GM19043 (cell line): ENCODE data around the gene HMCN2.

Source experiments
- ATAC-seq: cut with Tn5 transposase; IDR thresholded peaks from one replicate; pipeline ENCODE4 v1.9.1; 2021; ENCODE audit warnings: low read depth; ENCODE audit not compliant: unreplicated experiment

HMCN2 gene

GRCh38 chr9:130359819-130360218 lies 94.3 kb downstream of the HMCN2 start:
- no peak for ATAC-seq

GRCh38 chr9:130360672-130361071 lies 95.1 kb downstream of the HMCN2 start:
- no peak for ATAC-seq

GRCh38 chr9:130361873-130362362 lies 96.4 kb downstream of the HMCN2 start:
- ATAC-seq = no peak

GRCh38 chr9:130362691-130363090 lies 97.1 kb downstream of the HMCN2 start:
- no peak for ATAC-seq

GRCh38 chr9:130363755-130364404 lies 98.3 kb downstream of the HMCN2 start:
- no peak for ATAC-seq

- no peak for ATAC-seq
Measured at GRCh38 chr9:130364619-130365322, 99.2 kb downstream of the HMCN2 start.

- ATAC-seq = no peak
Measured at GRCh38 chr9:130365323-130365721, 99.8 kb downstream of the HMCN2 start.

GRCh38 chr9:130366072-130366471 lies 100.5 kb downstream of the HMCN2 start:
- no peak for ATAC-seq

- ATAC-seq = no peak
Measured at GRCh38 chr9:130366888-130367550, 101.5 kb downstream of the HMCN2 start.

GRCh38 chr9:130368631-130369103 lies 103.1 kb downstream of the HMCN2 start:
- no peak for ATAC-seq

GRCh38 chr9:130370226-130370625 lies 104.7 kb downstream of the HMCN2 start:
- no peak for ATAC-seq

- no peak for ATAC-seq
Measured at GRCh38 chr9:130371196-130371966, 105.8 kb downstream of the HMCN2 start.

- no peak for ATAC-seq
Measured at GRCh38 chr9:130372057-130372456, 106.5 kb downstream of the HMCN2 start.

GRCh38 chr9:130373679-130374325 lies 108.2 kb downstream of the HMCN2 start:
- ATAC-seq = no peak

GRCh38 chr9:130377612-130378011 lies 112.1 kb downstream of the HMCN2 start:
- ATAC-seq = no peak

GRCh38 chr9:130378875-130379648 lies 113.5 kb downstream of the HMCN2 start:
- no peak for ATAC-seq

GRCh38 chr9:130379649-130379970 lies 114.0 kb downstream of the HMCN2 start:
- ATAC-seq = no peak

GRCh38 chr9:130380920-130381469 lies 115.4 kb downstream of the HMCN2 start:
- no peak for ATAC-seq

GRCh38 chr9:130381660-130382059 lies 116.1 kb downstream of the HMCN2 start:
- ATAC-seq = no peak
